Brain pericyte (primary cell): ENCODE measurements around the gene TEAD4.
"Not testable (repeated sequence)": the region's sequence is repeated elsewhere in the genome, so short reads cannot be mapped to it uniquely, and the experiment has no call there.

ENCODE experiments used
- DNase-seq: peaks from one replicate; pipeline ENCODE4 v3.0.0-alpha.2; 2012; ENCODE audit warnings: low read depth, low spot score

The TEAD4 gene

DNA sequence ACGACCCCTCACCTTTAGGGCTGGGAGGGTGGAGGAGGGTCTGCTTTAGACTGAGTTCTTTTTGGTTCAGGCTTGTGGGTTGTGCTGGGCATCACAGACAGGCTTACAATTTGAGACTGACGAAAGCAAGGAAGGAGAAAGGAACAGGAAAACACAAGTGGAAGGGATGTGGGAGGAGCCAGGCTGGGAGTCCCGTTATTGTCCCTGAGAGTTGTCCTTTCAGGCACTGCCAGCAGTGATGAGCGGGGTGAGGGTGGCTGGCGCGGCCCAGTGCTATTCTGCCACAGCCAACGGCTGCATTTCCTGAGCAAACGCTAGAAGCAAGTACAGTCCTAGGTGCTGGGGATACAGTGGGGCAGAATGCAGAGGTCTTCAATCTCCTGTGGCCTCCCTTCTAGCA, 88.8 kb downstream of the TEAD4 start:
- no peak for DNase-seq

GRCh38 chr12:3048540-3048939, 89.3 kb downstream of the TEAD4 start:
- DNase-seq: no peak

GRCh38 chr12:3049176-3049575, 90.0 kb downstream of the TEAD4 start:
- no peak for DNase-seq

GRCh38 chr12:3049611-3050249, 90.5 kb downstream of the TEAD4 start:
- no peak for DNase-seq

GRCh38 chr12:3054374-3054773, 95.2 kb downstream of the TEAD4 start:
- DNase-seq: no peak

DNA sequence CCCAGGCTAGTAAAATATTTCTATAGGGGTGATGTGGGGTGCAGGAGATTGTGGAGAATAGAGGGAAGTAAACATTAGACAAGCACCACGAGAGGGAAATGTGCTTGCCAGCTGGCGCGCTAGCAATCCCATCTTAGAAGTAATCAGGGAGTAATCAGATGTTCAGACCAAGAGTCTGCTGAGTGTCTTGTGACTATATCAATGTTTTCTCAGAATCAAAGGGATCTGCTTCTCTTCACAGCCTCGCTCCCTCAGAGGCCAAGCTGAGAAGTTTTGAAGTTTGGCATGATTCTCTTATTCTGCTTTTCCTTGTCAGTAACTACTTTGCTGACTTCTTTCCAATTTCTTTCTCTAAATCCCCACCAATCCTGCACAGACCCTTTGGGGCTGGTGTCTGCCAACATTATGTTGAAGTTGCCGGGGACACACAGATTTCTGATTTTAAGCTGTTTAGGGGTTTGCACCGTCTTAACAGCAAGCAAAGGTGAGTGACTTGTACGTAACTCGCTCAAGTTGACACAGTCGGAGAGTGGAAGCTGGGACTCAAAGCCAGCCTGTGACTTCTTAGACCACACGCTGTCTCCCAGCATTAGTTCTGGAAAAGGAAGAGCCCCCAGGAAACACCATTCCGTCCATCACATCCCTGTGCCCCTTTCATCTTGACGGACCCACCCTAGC, 96.0 kb downstream of the TEAD4 start:
- no peak for DNase-seq

DNA sequence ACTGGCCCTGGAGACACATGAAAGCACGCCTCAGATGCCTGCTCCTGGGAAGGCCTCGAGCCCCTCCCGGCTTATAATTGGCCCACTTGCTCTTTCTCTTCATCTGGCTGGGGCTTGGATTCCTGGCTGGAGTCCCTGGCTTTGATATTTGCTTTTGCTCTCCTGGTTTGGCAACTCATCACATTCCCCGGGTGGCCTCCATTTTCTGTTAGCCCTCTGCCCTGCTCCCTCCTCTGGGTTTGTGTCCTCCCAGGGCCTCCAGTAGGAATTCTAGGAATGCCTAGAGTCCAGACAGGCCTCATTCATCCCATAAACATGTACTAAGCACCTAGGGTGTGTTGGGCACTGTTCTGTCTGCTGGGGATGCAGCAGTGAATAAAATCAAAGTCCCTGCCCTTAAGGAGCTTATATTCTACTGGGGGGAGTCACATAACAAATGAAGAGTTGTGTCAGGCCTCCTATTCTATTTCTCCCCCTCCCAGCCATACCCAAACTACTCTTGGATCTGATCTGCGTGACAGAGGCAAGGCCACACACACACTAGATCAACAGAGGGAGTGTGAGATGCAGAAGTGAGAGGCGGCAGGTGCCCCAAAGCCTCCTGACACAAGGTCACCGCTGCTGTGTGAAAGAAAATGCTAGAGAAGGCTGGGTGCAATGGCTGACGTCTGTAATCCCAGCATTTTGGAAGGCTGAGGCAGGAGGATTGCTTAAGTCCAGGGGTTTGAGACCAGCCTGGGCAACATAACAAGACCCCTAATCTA, 96.7 kb downstream of the TEAD4 start:
- no peak for DNase-seq

DNA sequence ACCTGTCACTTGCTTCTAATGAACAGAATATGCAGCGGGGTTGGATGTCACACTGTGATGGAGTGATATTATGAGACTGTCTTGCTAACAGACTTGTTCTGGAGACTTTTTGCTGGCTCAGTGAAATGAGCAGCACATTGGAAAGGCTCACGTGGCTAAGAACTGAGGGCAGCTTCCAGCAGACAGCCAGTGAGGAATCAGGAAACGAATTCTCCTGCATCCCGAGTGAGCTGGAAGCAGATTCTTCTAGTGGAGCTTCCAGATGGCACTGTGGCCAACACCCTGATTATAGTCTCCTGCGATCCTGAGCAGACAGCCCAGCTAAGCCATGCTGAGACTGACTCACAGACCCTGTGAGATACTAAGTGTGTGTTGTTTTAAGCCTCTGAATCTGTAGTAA, 101.9 kb downstream of the TEAD4 start:
- DNase-seq: peak; percentile 66

DNA sequence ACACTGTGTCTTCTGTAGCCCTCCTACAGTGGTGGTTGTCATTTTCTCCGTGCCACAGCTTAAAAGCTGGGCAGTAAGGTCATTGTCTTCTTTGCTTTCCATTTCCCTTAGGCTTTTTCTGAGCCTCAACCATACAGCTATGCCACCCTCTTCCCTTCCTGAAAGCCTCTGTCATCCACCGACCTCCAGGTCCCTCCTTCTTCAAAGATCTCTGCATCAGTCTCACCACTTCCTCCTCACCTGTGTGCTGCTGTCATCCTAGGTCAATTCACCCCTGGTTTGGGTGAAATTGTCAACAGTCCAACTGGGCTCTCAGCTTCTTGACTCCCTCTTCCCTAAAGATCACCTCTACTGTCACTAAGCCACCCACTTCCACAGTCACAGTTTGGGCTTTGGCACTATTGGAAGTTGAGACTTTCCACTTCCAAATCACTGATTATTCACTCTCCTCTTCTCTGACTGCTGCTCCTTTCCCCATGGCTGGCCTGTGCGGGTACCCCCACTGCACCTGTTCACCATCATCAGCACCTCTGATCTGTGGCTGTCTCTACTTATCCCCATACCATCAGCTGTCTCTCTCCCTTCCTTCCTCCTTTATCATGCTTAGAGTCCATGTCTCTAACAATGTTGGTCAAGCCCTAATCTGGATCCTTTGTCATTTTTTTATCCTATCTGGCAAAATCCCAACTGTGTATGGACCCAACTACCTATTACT, 102.5 kb downstream of the TEAD4 start:
- no peak for DNase-seq

DNA sequence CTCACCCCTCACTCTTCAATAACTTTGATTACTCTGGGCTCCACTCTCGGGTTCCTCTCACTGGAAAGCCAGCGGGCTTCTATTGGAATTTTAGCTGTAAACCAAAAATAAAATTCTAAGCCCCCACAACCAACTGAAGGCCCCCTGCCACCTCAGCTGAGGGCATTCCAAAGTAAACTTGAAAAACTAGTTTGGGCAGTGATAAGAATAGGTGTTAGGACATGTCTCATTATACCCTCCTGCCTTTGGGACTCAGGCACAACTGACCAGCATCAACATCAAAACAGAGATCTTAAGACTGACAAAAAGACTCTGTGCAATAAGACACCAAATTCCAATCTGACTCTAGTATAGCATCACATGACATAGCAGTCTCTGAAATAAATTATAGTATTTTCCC, 106.1 kb downstream of the TEAD4 start:
- no peak for DNase-seq

GRCh38 chr12:3065846-3066245, 106.6 kb downstream of the TEAD4 start:
- not testable (repeated sequence) for DNase-seq

DNA sequence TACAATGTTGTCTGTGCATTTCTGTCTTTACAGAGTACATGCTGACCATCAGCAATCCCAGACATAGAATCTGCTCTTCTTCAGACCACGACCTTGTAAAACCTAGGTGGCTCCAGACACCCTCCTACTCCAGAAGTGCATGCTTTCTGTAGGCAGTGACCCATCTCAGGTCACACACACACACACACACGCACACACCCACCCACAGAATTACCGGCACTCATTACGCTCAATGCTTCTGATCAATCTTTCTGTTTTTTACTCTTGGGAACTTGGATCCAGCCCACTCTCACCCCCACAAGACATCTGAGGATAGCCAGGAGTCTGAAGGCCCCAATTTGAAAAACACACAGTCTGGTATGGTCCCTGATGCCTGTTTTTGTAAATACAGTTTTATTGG, 110.5 kb downstream of the TEAD4 start:
- no peak for DNase-seq

DNA sequence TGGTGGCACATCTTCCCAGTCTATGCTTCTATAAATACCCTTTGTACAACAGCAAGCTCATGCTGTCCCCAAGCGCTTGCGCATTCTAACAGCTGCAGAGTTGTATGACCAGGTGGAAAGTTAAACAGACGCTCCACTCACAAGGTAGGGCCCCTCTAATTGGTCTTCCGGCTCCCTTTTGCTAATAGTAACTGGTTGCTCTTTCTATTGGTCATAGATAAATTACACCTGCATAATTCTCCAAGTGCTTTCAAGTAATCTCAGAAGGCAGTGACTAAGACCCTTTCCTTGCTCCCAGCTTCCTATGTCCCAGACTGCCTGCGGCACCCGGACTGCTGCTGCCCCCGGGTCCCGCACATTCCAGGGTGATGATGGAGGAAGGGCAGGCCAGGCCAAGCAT, 111.9 kb downstream of the TEAD4 start:
- no peak for DNase-seq

DNA sequence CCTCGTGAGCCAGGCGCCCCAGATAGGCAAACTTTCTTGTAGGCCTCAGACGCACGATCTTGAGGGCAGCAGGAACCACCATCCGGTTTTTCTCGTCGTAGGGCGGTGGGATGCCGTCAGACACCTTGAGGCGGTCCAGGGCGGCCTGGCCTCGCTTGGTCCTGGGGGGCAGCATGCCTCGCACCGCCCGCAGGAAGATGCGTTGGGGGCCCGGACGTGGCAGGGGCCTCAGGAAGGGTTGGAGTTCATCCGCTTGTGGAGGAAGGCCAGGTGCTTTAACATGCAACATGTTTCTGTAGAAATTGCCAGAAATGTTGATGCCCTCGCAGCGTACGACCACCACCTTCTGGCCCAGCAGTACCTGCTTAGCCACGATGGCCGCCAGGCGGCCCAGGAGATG, 112.5 kb downstream of the TEAD4 start:
- DNase-seq: no peak

- DNase-seq: peak; percentile 64
Measured at GRCh38 chr12:3073438-3074250, 114.4 kb downstream of the TEAD4 start.

DNA sequence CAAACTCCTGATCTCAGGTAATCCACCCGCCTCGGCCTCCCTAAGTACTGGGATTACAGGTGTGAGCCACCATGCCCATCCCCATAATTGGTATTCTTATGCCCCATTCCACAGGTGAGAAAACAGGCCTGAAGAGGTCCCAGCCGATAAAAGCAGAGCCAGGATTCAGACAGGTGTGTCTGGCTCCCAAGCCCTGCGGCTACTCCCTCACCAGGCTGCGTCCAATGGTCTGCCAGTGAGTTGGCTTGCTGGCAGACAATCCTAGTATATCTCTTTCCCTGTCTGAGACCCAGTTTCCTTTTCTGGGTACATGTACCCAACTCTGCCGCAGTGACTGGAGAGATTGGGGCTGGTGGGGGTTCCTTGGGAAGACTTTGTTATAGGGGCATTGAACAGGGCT, 116.1 kb downstream of the TEAD4 start:
- DNase-seq: no peak

DNA sequence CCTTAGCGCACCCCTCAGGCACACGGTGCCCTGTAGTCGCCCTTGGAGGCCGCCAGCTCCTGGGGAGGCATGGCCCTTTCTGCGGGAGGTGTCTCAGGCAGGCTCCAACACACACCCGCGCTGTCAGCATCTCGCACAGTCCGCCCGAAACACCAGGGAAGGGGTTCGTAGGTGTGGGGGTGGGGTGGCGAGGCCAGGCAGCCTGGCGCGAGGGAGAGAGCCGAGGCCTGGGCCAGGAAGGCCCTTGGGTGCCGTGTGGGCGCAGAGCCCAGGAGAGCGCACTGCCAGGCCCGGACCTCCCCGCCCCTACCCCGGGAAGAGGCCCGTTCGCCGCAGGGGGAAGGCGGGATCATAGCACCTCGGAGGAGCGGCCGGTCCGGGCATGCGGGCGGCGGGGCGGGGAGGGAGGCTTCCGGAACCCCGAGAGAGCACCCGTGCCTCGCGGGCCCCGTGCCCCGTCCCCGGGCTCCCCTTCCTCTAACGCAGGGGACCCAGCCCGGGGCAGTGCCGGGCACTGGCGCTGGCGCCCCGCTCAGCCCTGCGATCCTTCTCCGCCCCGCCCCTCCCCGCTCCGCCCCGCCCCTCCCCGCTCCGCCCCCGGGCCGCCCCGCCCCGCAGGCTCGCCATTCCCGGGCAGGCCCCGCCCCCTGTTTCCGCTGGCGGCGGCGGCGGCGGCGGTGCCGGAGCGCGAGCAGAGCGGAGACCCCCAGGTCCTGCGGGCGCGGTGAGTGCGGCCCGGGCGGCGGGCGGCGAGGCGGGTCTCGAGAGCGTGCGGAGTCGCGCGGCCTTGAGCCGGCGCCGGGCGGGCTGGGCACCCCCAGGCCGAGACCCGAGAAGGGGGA, 117.8 kb downstream of the TEAD4 start, which contains the start of gene TSPAN9:
TSPAN9 (plus strand) TSS at position 650 of the 842 bp plus-strand sequence. CDS start 123,815 bp downstream, outside the sequence.
- no peak for DNase-seq

- DNase-seq: no peak
Measured at GRCh38 chr12:3077572-3078081, 118.4 kb downstream of the TEAD4 start.

DNA sequence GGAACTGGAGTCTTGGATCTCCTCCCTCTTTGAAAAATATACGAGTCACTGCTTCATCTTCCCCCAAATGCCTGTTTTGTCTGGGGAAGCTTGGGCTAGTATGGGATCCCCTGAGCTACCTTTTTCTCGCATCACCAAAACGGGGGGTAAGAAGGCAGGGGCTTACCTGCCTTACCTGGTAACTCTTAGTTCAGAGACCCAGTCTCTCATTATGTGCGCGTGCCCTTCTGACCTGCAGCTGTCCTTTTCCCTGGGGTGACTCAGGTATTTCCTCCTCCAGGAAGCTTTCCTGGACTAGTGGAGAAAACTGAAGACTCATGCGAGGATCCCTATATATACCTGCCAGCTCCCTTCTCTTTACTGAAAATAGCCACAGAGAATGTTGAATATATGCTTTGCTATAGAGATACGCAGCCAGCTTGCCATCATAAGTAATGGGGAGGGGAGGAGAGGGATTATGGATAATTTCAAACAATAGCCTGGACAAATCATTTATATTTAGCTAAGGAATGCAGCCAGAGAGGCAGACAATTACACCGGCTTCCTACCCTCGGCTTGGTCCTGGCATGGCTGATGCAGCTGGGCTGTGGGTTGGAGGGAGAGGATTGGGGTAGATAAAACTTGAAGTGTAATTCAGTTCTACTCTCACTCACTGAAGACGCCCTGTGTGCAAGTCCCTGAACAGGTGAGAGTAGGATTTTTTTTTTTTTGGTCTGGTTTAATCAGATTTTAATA, 119.1 kb downstream of the TEAD4 start:
- no peak for DNase-seq
